Measurements from ENCODE around the gene TAF1D.

DNA sequence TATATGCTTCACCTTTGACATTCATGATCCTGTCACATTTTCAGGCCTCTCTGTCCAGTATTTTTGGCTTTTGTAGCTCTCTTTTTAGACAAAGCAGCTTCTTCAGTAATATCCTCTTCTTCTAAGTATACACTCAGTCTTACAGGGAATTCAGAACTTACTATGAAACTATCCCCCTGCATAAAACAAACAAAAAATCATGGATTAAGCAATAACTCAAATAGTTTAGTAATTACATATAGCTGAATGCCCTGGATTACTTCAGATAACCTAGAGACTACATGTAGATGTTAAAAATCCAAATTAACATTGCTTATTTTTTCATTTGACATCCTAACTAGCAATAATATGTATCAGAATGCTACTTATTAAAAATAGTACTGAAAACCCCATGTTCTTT is 5.2 kb downstream of the TAF1D start:
- no peak for TF ChIP-seq EP300 (IDR thresholded peaks at IDR 0.05; ENCODE audit: borderline replicate concordance)
- no peak for TF ChIP-seq YY1 (IDR thresholded peaks at IDR 0.05; ENCODE audit: low read depth)
- no peak for TF ChIP-seq CEBPB (IDR thresholded peaks at IDR 0.05)
- TF ChIP-seq TAF1 (IDR thresholded peaks at IDR 0.05; ENCODE audit: low read depth): no peak
- no peak for TF ChIP-seq RAD21 (IDR thresholded peaks at IDR 0.05; ENCODE audit: low read depth)
- no peak for TF ChIP-seq NFIC (IDR thresholded peaks at IDR 0.05)
- TF ChIP-seq MAX (IDR thresholded peaks at IDR 0.05): no peak
- TF ChIP-seq USF1 (IDR thresholded peaks at IDR 0.05): no peak
- TF ChIP-seq TEAD4 (IDR thresholded peaks at IDR 0.05): no peak
- TF ChIP-seq, protein P1, sequence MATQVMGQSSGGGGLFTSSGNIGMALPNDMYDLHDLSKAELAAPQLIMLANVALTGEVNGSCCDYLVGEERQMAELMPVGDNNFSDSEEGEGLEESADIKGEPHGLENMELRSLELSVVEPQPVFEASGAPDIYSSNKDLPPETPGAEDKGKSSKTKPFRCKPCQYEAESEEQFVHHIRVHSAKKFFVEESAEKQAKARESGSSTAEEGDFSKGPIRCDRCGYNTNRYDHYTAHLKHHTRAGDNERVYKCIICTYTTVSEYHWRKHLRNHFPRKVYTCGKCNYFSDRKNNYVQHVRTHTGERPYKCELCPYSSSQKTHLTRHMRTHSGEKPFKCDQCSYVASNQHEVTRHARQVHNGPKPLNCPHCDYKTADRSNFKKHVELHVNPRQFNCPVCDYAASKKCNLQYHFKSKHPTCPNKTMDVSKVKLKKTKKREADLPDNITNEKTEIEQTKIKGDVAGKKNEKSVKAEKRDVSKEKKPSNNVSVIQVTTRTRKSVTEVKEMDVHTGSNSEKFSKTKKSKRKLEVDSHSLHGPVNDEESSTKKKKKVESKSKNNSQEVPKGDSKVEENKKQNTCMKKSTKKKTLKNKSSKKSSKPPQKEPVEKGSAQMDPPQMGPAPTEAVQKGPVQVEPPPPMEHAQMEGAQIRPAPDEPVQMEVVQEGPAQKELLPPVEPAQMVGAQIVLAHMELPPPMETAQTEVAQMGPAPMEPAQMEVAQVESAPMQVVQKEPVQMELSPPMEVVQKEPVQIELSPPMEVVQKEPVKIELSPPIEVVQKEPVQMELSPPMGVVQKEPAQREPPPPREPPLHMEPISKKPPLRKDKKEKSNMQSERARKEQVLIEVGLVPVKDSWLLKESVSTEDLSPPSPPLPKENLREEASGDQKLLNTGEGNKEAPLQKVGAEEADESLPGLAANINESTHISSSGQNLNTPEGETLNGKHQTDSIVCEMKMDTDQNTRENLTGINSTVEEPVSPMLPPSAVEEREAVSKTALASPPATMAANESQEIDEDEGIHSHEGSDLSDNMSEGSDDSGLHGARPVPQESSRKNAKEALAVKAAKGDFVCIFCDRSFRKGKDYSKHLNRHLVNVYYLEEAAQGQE (IDR thresholded peaks at IDR 0.05; ENCODE audit: low read depth): no peak
- no peak for TF ChIP-seq FOXM1 (IDR thresholded peaks at IDR 0.05; ENCODE audit: borderline replicate concordance, low read depth)
- TF ChIP-seq ZBTB7A (IDR thresholded peaks at IDR 0.05; ENCODE audit: low read depth): no peak
- no peak for TF ChIP-seq TCF12 (IDR thresholded peaks at IDR 0.05; ENCODE audit: low read depth)

Data from Ishikawa (cell line).